Suppressor macrophage treated with lipopolysaccharide for 4 hours (primary cell): ENCODE data around the gene KRT32.
A peak's percentile ranks its signal among the peaks of the same experiment; 100 is the strongest.

ENCODE experiments used
- DNase-seq: peaks from one replicate; pipeline ENCODE4 v3.0.0-alpha.2; 2020

Gene KRT32

GRCh38 chr17:41492351-41492750, 25.2 kb upstream of the KRT32 start:
- peak; percentile 90 for DNase-seq

- DNase-seq: no peak
These were observed 24.3 kb upstream of the KRT32 start for GRCh38 chr17:41491476-41491875.

GRCh38 chr17:41490000-41490990, 23.1 kb upstream of the KRT32 start:
- DNase-seq: peak; percentile 33

- no peak for DNase-seq
These were observed 22.3 kb upstream of the KRT32 start, which contains the start of gene KRT36 for GRCh38 chr17:41489531-41489930. KRT36 (minus strand) TSS chr17:41489910; CDS start chr17:41489864, 46 bp downstream.

DNA sequence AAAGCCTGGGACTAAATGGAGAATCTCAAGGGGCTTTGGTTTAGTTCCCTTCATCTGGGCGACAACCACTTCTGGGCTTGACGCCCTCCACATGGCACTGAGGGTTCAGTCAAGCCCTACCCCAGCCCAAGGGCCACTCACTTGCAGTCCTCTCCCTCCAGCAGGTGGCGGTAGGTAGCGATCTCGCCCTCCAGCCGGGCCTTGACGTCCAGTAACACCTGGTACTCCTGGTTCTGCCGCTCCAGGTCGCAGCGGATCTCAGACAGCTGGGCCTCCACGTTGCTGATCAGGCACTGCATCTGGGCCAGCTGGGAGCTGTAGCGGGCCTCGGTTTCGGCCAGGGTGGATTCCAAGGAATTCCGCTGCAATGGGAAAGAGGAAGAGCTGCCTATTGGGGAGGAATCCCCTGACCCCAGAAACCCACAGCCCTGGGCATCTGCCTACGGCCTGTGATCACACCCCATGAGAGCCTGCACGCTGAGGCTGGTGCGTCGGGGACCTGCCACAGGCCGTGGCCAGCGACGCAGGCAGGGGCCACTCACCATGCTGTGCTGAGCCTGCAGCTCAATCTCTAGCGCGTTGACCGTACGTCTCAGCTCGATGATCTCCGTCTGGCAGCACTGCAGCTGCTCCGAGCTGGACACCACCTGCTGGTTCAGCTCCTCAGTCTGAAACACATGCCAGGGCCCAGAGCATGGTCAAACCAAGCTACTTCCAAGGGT, 19.8 kb upstream of the KRT32 start:
- peak; percentile 44 for DNase-seq

DNA sequence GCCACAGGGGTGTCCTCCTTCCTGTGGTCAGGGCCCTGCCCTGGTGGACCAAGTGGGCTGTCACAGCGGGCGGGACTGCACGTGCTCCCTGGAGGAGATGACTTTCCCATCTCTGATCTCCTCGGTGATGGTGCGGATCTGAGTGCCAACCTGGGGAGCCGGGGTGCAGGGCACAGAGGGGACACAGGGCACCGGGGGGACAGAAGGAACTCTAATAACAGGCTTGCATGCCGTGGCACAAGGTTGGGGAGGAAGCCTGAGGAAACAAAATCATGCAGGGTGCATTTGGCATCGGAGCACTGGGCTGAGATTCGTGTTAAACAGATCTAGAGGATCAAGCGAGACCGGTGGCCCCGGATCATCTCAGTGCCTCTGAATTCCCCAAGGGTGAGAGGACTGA, 19.1 kb upstream of the KRT32 start:
- no peak for DNase-seq

DNA sequence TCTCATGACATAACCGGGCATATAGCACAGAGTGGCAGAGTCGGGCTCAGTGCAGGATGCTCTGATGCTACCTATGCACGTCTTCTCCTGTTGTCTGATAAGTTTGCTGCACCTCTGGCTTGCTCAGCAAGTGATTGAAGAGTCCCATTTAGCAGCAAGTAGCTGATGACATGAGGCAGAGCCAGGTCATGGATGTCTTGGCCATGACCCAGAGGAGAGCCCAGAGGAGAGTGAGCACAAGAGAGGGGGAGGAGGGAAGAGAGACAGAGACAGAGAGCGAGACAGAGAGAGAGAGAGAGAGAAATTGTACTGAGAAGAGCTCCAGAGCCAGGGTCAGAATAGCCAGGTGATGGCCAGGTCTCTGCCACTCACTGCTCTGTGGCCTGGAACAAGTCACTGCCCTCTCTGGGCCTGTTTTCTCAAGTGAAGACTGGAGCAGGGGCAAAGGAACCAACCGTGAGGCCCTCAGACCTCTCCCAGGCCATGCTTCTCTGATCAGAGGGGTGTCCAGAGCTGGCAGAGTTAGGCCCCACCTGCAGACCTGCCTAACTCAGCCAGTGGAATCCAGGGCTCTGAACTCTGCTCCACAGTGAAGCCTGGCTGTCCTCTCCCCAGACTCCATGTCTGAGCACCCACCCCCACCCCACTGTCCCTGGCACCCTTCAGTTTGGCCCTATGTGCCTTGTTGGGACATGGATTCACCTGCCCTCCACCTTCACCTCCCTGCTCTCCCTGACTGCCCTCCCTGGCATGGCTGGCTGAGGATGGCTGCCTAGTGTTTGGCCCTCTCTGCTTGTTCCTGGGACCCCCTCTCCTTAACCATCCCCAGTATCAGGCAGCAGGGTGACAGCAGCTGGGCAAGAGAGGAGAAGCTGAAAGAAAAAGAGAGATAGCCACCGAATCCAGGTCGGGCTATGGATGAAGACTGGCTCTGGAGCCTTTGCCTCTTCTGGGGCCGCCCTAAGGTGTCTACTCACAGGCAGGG, 18.0 kb upstream of the KRT32 start:
- DNase-seq: no peak

- no peak for DNase-seq
These were observed 17.0 kb upstream of the KRT32 start for GRCh38 chr17:41483991-41484826.

- no peak for DNase-seq
These were observed 16.3 kb upstream of the KRT32 start for GRCh38 chr17:41483531-41483930.

DNA sequence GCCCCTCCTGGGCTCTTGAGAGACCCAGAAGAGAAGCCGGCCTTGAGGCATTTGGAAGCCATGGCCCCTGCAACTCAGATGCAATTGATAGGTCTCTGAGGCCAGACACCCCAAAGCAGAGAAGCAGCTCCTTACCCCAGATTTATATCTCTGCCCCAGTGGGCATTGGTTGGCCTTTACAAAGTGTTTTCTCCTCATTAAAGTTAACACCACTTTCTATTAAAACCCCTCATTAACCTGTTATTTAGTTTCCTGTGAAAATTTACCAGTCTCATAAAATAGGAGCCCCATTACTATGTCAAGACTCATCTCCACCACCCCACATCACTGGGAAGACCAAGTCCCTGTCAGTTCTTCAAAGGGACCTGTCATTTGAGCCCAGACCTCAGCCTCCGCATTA, 13.8 kb upstream of the KRT32 start, which contains the start of gene KRT35:
KRT35 (minus strand) TSS at position 116 of the 400 bp plus-strand sequence; CDS start at position 62, 54 bp downstream.
- no peak for DNase-seq

- DNase-seq: no peak
These were observed 13.4 kb upstream of the KRT32 start for GRCh38 chr17:41480581-41480980.

DNA sequence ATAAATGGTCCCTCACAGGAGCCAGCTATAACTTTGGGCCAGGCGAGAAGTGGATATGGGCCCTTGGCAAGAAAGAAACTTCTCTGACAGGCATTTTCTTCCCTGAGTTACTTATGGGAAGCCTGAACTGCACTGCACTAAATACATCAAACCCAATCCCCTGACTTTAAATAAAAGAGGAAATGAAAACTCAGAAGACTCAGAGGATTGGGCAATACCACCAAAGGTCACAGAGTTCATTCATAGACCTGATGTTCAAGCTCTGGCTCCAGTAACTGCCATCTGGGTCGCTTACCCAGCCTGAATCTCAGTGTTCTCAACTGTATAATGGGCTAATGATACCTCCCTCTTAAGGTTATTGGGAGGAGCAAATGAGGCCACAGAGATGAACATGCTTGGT, 12.9 kb upstream of the KRT32 start:
- peak; percentile 36 for DNase-seq

DNA sequence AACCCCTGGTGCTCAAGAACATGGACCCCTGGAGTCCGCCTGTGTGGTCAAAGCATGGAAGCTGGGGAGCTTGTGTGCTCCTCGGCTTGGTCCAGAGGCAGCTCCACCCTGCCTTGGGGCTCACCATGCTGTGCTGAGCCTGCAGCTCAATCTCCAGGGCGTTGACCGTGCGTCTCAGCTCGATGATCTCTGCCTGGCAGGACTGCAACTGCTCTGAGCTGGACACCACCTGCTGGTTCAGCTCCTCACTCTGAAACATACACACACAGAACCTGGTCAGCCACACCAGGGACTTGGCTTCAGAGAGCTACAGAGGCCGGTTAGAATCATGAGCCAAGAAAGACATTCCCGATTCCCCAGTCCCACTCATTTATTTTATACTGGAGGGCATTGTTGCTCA, 11.1 kb upstream of the KRT32 start:
- no peak for DNase-seq

DNA sequence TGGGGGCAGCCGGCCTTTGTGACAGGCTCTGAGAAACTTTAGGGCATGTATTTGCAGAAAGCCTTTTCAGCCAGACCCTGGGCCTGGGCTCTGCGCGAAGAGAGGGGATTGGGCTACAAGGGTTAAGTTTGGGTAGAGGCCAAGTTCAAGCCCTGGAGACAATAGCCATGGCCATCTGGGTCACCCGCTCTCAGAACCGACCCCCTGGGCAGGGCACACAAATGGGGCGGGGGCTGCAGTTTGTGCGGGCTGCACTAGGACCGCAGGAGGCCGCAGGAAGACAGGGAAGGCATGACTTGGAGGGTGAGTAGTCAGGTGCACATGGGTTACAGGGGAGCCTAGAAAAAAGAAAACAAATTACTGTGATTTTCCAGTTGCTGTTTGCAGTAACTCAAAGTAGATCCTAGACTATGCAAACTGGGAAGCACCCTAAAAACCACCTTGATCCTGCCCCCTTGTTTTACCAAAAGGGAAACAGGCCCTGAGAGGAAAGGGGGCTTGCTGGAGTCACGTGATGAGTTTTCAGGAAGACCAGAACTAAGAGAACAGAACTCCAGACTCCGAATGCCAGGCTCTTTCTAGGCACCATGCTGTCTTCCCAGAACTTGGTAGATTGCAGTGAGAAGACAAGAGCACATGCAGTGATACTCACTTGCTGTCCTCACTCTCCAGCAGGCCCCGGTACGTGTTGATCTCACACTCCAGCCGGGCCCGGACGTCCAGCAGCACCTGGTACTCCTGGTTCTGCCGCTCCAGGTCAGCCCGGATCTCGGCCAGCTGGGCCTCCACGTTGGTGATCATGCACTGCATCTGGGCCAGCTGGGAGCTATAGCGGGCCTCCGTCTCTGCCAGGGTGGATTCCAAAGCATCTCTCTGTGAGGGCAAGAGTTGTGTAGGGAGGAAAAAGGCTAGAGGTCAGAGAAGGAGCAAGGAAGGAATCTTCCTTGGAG, 10.0 kb upstream of the KRT32 start:
- no peak for DNase-seq

DNA sequence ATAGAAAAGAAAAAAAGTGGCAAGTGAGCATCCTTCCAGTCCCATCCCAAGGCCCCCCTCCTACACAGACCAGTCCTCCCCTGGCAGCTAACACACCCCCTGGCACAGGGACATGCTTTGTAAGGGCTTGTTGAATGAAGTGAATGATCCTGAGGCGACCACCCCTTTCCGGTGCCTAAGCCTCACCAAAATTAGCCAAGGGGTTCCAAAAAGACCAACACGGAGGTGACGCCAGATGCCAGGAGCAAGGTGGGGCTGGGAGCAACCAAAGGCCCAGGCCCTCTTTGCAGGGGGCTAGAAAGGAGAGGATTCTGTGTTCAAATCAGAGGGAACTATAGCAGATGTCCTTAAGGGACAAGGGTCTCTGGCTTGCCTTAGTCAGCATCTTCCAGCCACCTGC, 8.2 kb upstream of the KRT32 start:
- DNase-seq: no peak

DNA sequence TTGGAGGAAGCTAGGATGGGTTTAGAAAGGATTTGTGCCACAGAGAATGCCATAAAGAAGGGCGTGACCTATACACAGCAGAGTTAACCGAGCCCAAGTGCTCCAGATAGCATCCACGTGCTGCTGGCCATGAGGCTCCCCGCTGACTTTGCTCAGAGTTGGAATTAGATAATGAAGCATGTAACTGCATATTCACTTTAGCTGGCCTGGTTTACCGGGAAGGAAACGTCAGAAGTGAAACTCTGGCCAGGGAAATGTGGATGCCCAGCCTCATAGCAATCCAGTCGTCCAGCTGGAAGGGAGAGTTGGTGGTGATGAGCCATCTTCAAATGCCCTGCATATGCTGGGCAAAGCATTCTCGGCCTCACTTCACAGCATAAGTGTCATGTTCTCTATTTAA, 7.7 kb upstream of the KRT32 start:
- no peak for DNase-seq

GRCh38 chr17:41468346-41468745, 1.2 kb upstream of the KRT32 start:
- no peak for DNase-seq

GRCh38 chr17:41467561-41467960, 375 bp upstream of the KRT32 start:
- no peak for DNase-seq

GRCh38 chr17:41464682-41465081, 2.5 kb downstream of the KRT32 start:
- DNase-seq: peak; percentile 33

DNA sequence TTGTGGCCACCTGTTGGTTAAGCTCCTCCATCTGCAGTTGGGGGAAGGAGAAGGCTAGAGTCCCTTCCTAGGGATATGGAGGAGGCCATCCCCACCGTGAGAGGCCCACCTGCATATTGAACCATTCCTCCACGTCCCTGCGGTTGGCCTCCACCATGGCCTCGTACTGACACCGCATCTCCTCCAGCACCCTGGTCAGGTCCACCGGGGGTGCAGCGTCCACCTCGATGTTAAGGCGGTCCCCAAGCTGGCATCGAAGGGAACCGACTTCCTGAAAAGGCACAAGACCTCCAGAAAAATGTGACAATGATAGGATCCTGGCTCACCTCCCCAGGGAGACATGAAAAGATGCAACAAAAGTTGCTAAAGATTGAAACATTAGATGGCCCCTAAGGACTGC, 3.0 kb downstream of the KRT32 start:
- DNase-seq: no peak
